Immature natural killer cell (primary cell): Measurements from ENCODE around the gene COLEC12. TPM values are rescaled to one million over a fixed set of nuclear protein-coding genes. Genes with fewer than 3 reads are reported as not detected.

Source experiments
- DNase-seq, 3 donors: peaks; one replicate each; pipeline ENCODE4 v3.0.0; 2022; ENCODE audit warnings: mixed read lengths in 1 of 3
- H3K27ac Mint-ChIP-seq, 6 donors: one replicate each; pipeline ENCODE4 v1.8.0; 2020; ENCODE audit warnings: mixed read lengths in 6 of 6, mild to moderate bottlenecking in 5 of 6, inconsistent platforms in 4 of 6, moderate library complexity in 3 of 6
- H3K27me3 Mint-ChIP-seq, 3 donors: one replicate each; pipeline ENCODE4 v1.8.0; 2020 to 2021; ENCODE audit warnings: low read depth in 3 of 3, mild to moderate bottlenecking in 3 of 3, mixed read lengths in 3 of 3, moderate library complexity in 3 of 3, inconsistent platforms in 1 of 3
- H3K36me3 Mint-ChIP-seq, 3 donors: one replicate each; pipeline ENCODE4 v1.8.0; 2020; ENCODE audit warnings: mixed read lengths in 3 of 3, inconsistent platforms in 2 of 3, mild to moderate bottlenecking in 2 of 3
- H3K4me1 Mint-ChIP-seq, 2 donors: one replicate each; pipeline ENCODE4 v1.8.0; 2020; ENCODE audit warnings: inconsistent platforms in 2 of 2, mild to moderate bottlenecking in 2 of 2, mixed read lengths in 2 of 2, moderate library complexity in 1 of 2
- H3K4me3 Mint-ChIP-seq, 5 donors: one replicate each; pipeline ENCODE4 v1.8.0; 2020; ENCODE audit warnings: mild to moderate bottlenecking in 5 of 5, mixed read lengths in 5 of 5, inconsistent platforms in 3 of 5, moderate library complexity in 3 of 5
- H3K9me3 Mint-ChIP-seq, 6 donors: one replicate each; pipeline ENCODE4 v1.8.0; 2020; ENCODE audit warnings: mild to moderate bottlenecking in 6 of 6, mixed read lengths in 6 of 6, inconsistent platforms in 4 of 6, moderate library complexity in 3 of 6
- polyA plus RNA-seq, 3 donors: library from polyadenylated mRNA; unstranded; fragments of 300-500 nt; fragmentation: Illumina TruSeq; gene quantifications; one replicate each; pipeline ENCODE4 v1.2.3, GENCODE V29; 2021

COLEC12 gene
- polyA plus RNA-seq, 3 donors from 2014 or later = not detected

- Mint-ChIP-seq H3K36me3 (no peaks in the 10 kb centered on the region), H3K9me3 (no peaks in the 10 kb centered on the region)
- DNase-seq = no peak
Measured at GRCh38 chr18:346600-346999, 153.9 kb downstream of the COLEC12 start.

GRCh38 chr18:341102-341501, 159.4 kb downstream of the COLEC12 start:
- no peak overlapping the region for H3K27ac Mint-ChIP-seq

More at GRCh38 chr18:346600-346999, 153.9 kb downstream of the COLEC12 start:
- Mint-ChIP-seq H3K4me3 (no peak overlapping the region), H3K27ac (no peak overlapping the region), H3K27me3 (peaks cover 0 to 17% (median 8%) of the 10 kb centered on the region in 3 donors), H3K4me1 (no peaks in the 10 kb centered on the region)

GRCh38 chr18:340044-340443, 160.5 kb downstream of the COLEC12 start:
- Mint-ChIP-seq H3K36me3 (no peaks in the 10 kb centered on the region), H3K27me3 (peaks cover 0 to 8% (median 5%) of the 10 kb centered on the region in 3 donors), H3K4me1 (no peaks in the 10 kb centered on the region), H3K4me3 (no peak overlapping the region), H3K9me3 (no peaks in the 10 kb centered on the region), H3K27ac (no peak overlapping the region)
- DNase-seq = no peak

More at GRCh38 chr18:341102-341501, 159.4 kb downstream of the COLEC12 start:
- H3K4me3 Mint-ChIP-seq = no peak overlapping the region
- peaks cover 0 to 10% (median 9%) of the 10 kb centered on the region in 3 donors for H3K27me3 Mint-ChIP-seq
- H3K4me1 Mint-ChIP-seq = no peaks in the 10 kb centered on the region
- DNase-seq = no peak
- no peaks in the 10 kb centered on the region for H3K36me3 Mint-ChIP-seq
- no peaks in the 10 kb centered on the region for H3K9me3 Mint-ChIP-seq

- Mint-ChIP-seq H3K4me3 (no peak overlapping the region), H3K4me1 (no peaks in the 10 kb centered on the region), H3K27ac (no peak overlapping the region), H3K9me3 (no peaks in the 10 kb centered on the region), H3K27me3 (peaks cover 0 to 6% (median 5%) of the 10 kb centered on the region in 3 donors), H3K36me3 (no peaks in the 10 kb centered on the region)
- DNase-seq = no peak
Measured at GRCh38 chr18:339200-339599, 161.3 kb downstream of the COLEC12 start.

- Mint-ChIP-seq H3K27ac (no peak overlapping the region), H3K4me1 (no peaks in the 10 kb centered on the region), H3K9me3 (peaks cover 0 to 2% (median 0%) of the 10 kb centered on the region in 6 donors), H3K27me3 (peaks cover 5 to 12% (median 7%) of the 10 kb centered on the region in 3 donors), H3K4me3 (no peak overlapping the region), H3K36me3 (no peaks in the 10 kb centered on the region)
- DNase-seq = no peak
Measured at GRCh38 chr18:336713-337112, 163.8 kb downstream of the COLEC12 start.

- Mint-ChIP-seq H3K9me3 (peaks cover 0 to 2% (median 0%) of the 10 kb centered on the region in 6 donors), H3K4me3 (no peak overlapping the region), H3K36me3 (no peaks in the 10 kb centered on the region), H3K27me3 (peaks cover 5 to 16% (median 7%) of the 10 kb centered on the region in 3 donors), H3K27ac (no peak overlapping the region), H3K4me1 (no peaks in the 10 kb centered on the region)
- DNase-seq = no peak
Measured at GRCh38 chr18:335733-336132, 164.8 kb downstream of the COLEC12 start.

GRCh38 chr18:334575-335132, 165.8 kb downstream of the COLEC12 start:
- no peak for DNase-seq
- peaks cover 7 to 20% (median 7%) of the 10 kb centered on the region in 3 donors for H3K27me3 Mint-ChIP-seq
- H3K27ac Mint-ChIP-seq = no peak overlapping the region
- no peak overlapping the region for H3K4me3 Mint-ChIP-seq
- no peaks in the 10 kb centered on the region for H3K4me1 Mint-ChIP-seq
- peaks cover 0 to 2% (median 0%) of the 10 kb centered on the region in 6 donors for H3K9me3 Mint-ChIP-seq
- H3K36me3 Mint-ChIP-seq = no peaks in the 10 kb centered on the region

GRCh38 chr18:332721-333510, 167.6 kb downstream of the COLEC12 start:
- H3K27ac Mint-ChIP-seq = no peak overlapping the region
- no peak for DNase-seq
- no peaks in the 10 kb centered on the region for H3K36me3 Mint-ChIP-seq
- H3K27me3 Mint-ChIP-seq = peaks cover 2 to 21% (median 13%) of the 10 kb centered on the region in 3 donors
- peaks cover 0 to 2% (median 0%) of the 10 kb centered on the region in 6 donors for H3K9me3 Mint-ChIP-seq
- no peak overlapping the region for H3K4me3 Mint-ChIP-seq
- no peaks in the 10 kb centered on the region for H3K4me1 Mint-ChIP-seq

GRCh38 chr18:332007-332406, 168.5 kb downstream of the COLEC12 start:
- Mint-ChIP-seq H3K4me3 (no peak overlapping the region), H3K4me1 (no peaks in the 10 kb centered on the region), H3K27ac (no peak overlapping the region), H3K27me3 (peaks cover 2 to 18% (median 13%) of the 10 kb centered on the region in 3 donors), H3K9me3 (peaks cover 0 to 2% (median 0%) of the 10 kb centered on the region in 6 donors), H3K36me3 (no peaks in the 10 kb centered on the region)
- DNase-seq = no peak

- Mint-ChIP-seq H3K27ac (no peak overlapping the region), H3K27me3 (peaks cover 2 to 18% (median 14%) of the 10 kb centered on the region in 3 donors), H3K4me1 (no peaks in the 10 kb centered on the region), H3K4me3 (no peak overlapping the region), H3K36me3 (no peaks in the 10 kb centered on the region), H3K9me3 (peaks cover 0 to 2% (median 0%) of the 10 kb centered on the region in 6 donors)
- DNase-seq = no peak
Measured at GRCh38 chr18:331221-331821, 169.2 kb downstream of the COLEC12 start.

- no peak overlapping the region for H3K27ac Mint-ChIP-seq
- H3K4me1 Mint-ChIP-seq = no peaks in the 10 kb centered on the region
- DNase-seq = no peak
- no peak overlapping the region for H3K4me3 Mint-ChIP-seq
- peaks cover 0 to 2% (median 0%) of the 10 kb centered on the region in 6 donors for H3K9me3 Mint-ChIP-seq
- H3K36me3 Mint-ChIP-seq = no peaks in the 10 kb centered on the region
- H3K27me3 Mint-ChIP-seq = peaks cover 2 to 17% (median 14%) of the 10 kb centered on the region in 3 donors
Measured at GRCh38 chr18:328928-329327, 171.6 kb downstream of the COLEC12 start.

GRCh38 chr18:326846-327245, 173.7 kb downstream of the COLEC12 start:
- Mint-ChIP-seq H3K27me3 (peaks cover 3 to 14% (median 10%) of the 10 kb centered on the region in 3 donors), H3K4me1 (peaks cover 12 to 14% of the 10 kb centered on the region in 2 donors), H3K4me3 (no peak overlapping the region), H3K27ac (no peak overlapping the region), H3K36me3 (no peaks in the 10 kb centered on the region), H3K9me3 (peaks cover 0 to under 1% (median 0%) of the 10 kb centered on the region in 6 donors)
- DNase-seq = no peak

GRCh38 chr18:323253-323622, 177.3 kb downstream of the COLEC12 start:
- no peaks in the 10 kb centered on the region for H3K9me3 Mint-ChIP-seq
- no peak for DNase-seq
- no peak overlapping the region for H3K4me3 Mint-ChIP-seq
- peaks cover 12 to 15% of the 10 kb centered on the region in 2 donors for H3K4me1 Mint-ChIP-seq
- no peak overlapping the region for H3K27ac Mint-ChIP-seq
- H3K36me3 Mint-ChIP-seq = no peaks in the 10 kb centered on the region
- H3K27me3 Mint-ChIP-seq = peaks cover 1 to 2% (median 2%) of the 10 kb centered on the region in 3 donors

- peaks cover 12 to 15% of the 10 kb centered on the region in 2 donors for H3K4me1 Mint-ChIP-seq
Measured at GRCh38 chr18:321865-322467, 178.5 kb downstream of the COLEC12 start.

More at GRCh38 chr18:321865-322467, 178.5 kb downstream of the COLEC12 start:
- Mint-ChIP-seq H3K9me3 (no peaks in the 10 kb centered on the region), H3K27ac (peak overlapping the region in 1 of 6 donors; percentile 61), H3K4me3 (peak overlapping the region in 2 of 5 donors; percentile 19 to 21), H3K27me3 (peaks cover 1 to 4% (median 2%) of the 10 kb centered on the region in 3 donors), H3K36me3 (no peaks in the 10 kb centered on the region)
- DNase-seq = no peak
